ENCODE results near the gene IPO11. TPM values are rescaled to one million over a fixed set of nuclear protein-coding genes. Genes with fewer than 3 reads are reported as not detected.

The IPO11 gene
- total RNA-seq, 1 experiment from 2014 or later, result 36.6 TPM

DNA sequence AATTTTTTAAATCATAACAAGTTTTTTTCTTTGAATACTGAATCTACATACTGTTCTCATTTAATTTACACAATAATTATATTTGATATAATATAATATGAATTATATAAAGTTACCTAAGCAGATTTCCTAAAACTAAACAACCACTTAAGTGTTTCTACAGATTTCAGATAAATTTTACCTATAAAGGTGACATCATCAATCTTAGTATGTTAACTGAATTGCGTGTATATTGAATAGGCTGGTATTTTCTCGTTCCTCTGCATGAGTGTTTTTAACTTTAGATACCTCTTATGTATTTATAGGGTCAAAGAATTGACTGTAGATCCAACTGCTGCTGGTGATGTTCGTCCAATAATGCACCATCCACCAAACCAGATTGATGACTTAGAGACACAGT, 39.2 kb upstream of the IPO11 start:
- TF ChIP-seq CTCF (IDR thresholded peaks at IDR 0.05; ENCODE audit: unreplicated experiment), result no peak
- no peak for DNase-seq (ENCODE audit: unreplicated experiment)
- Mint-ChIP-seq H3K4me3 (ENCODE audit: unreplicated experiment) (no peak overlapping the region), H3K9me3 (ENCODE audit: unreplicated experiment) (no peaks in the 10 kb centered on the region), H3K36me3 (ENCODE audit: insufficient read depth, unreplicated experiment) (peaks cover 69% of the 10 kb centered on the region), H3K4me1 (ENCODE audit: insufficient read depth, unreplicated experiment) (peaks cover 4% of the 10 kb centered on the region), H3K27me3 (ENCODE audit: insufficient read depth, unreplicated experiment) (no peaks in the 10 kb centered on the region), H3K27ac (ENCODE audit: low read depth, unreplicated experiment) (no peak overlapping the region)
- no TSS peak for BruUV-seq (replicated peaks)
- intact Hi-C loops (cut with micrococcal nuclease), result no loop called here
- ChIA-PET POLR2A (interaction anchor here (1.7 kb wide), 1 partner anchor 30 kb away, joined by 4 read pairs; the partner anchor contains the start of gene DIMT1), CTCF (no interaction called here)

GRCh38 chr5:62374090-62374489, 38.5 kb upstream of the IPO11 start:
- no peak for DNase-seq (ENCODE audit: unreplicated experiment)
- no peak for TF ChIP-seq CTCF (IDR thresholded peaks at IDR 0.05; ENCODE audit: unreplicated experiment)

DNA sequence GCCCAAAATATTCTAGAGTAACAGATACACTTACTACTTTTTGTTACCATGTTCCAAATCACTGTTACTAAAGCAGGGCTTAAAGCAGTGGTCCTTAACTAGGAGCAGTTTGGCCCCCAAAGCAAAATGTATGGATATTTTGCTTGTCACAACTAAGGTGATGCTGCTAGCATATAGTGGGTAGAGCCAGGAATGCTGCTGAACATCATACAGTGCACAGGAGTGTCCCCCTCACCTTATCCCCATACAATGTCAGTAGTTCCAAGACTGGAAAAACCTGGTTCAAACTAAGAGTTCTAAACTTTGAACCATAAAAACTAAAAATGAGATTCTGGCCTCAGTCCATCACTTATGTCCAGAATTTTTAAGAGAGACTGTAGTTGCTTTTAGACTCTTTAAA, 36.9 kb upstream of the IPO11 start:
- ChIA-PET POLR2A (no interaction called here), CTCF (no interaction called here)
- no TSS peak for BruUV-seq (replicated peaks)
- peaks cover 4% of the 10 kb centered on the region for H3K4me1 Mint-ChIP-seq (ENCODE audit: insufficient read depth, unreplicated experiment)
- TF ChIP-seq CTCF (IDR thresholded peaks at IDR 0.05; ENCODE audit: unreplicated experiment), result no peak
- peak overlapping the region; percentile 42 for H3K27ac Mint-ChIP-seq (ENCODE audit: low read depth, unreplicated experiment)
- no peak for DNase-seq (ENCODE audit: unreplicated experiment)
- intact Hi-C loops (cut with micrococcal nuclease), result no loop called here
- no peaks in the 10 kb centered on the region for H3K9me3 Mint-ChIP-seq (ENCODE audit: unreplicated experiment)
- peaks cover 72% of the 10 kb centered on the region for H3K36me3 Mint-ChIP-seq (ENCODE audit: insufficient read depth, unreplicated experiment)
- H3K4me3 Mint-ChIP-seq (ENCODE audit: unreplicated experiment), result no peak overlapping the region
- no peaks in the 10 kb centered on the region for H3K27me3 Mint-ChIP-seq (ENCODE audit: insufficient read depth, unreplicated experiment)

More at GRCh38 chr5:62374090-62374489, 38.5 kb upstream of the IPO11 start:
- intact Hi-C loops (cut with micrococcal nuclease), result no loop called here
- Mint-ChIP-seq H3K27me3 (ENCODE audit: insufficient read depth, unreplicated experiment) (no peaks in the 10 kb centered on the region), H3K27ac (ENCODE audit: low read depth, unreplicated experiment) (no peak overlapping the region), H3K36me3 (ENCODE audit: insufficient read depth, unreplicated experiment) (peaks cover 70% of the 10 kb centered on the region), H3K4me3 (ENCODE audit: unreplicated experiment) (no peak overlapping the region), H3K9me3 (ENCODE audit: unreplicated experiment) (no peaks in the 10 kb centered on the region), H3K4me1 (ENCODE audit: insufficient read depth, unreplicated experiment) (peaks cover 4% of the 10 kb centered on the region)
- BruUV-seq (replicated peaks), result no TSS peak
- POLR2A ChIA-PET, result interaction anchor here (1.2 to 1.7 kb wide), 2 partner anchors 10 to 29 kb away, joined by 3 to 4 read pairs; partner anchors contain the start of gene DIMT1
- CTCF ChIA-PET, result no interaction called here

GRCh38 chr5:62376064-62376463, 36.5 kb upstream of the IPO11 start:
- intact Hi-C loops (cut with micrococcal nuclease), result no loop called here
- no peak for TF ChIP-seq CTCF (IDR thresholded peaks at IDR 0.05; ENCODE audit: unreplicated experiment)
- H3K4me3 Mint-ChIP-seq (ENCODE audit: unreplicated experiment), result no peak overlapping the region
- no peaks in the 10 kb centered on the region for H3K9me3 Mint-ChIP-seq (ENCODE audit: unreplicated experiment)
- peak; percentile 27 for DNase-seq (ENCODE audit: unreplicated experiment)
- ChIA-PET POLR2A (interaction anchor here (0.7 to 1.1 kb wide), 2 partner anchors 10 to 921 kb away, joined by 3 to 4 read pairs; no protein-coding TSS in a partner anchor), CTCF (no interaction called here)
- BruUV-seq (replicated peaks), result no TSS peak
- peaks cover 73% of the 10 kb centered on the region for H3K36me3 Mint-ChIP-seq (ENCODE audit: insufficient read depth, unreplicated experiment)
- H3K27me3 Mint-ChIP-seq (ENCODE audit: insufficient read depth, unreplicated experiment), result no peaks in the 10 kb centered on the region
- H3K27ac Mint-ChIP-seq (ENCODE audit: low read depth, unreplicated experiment), result peak overlapping the region; percentile 42
- peaks cover 4% of the 10 kb centered on the region for H3K4me1 Mint-ChIP-seq (ENCODE audit: insufficient read depth, unreplicated experiment)

Measured in MCF 10A (cell line).